ENCODE measurements around the gene WFS1. TPM values are rescaled to one million over a fixed set of nuclear protein-coding genes. Genes with fewer than 3 reads are reported as not detected.

WFS1 gene
- total RNA-seq, 1 donor from 2014 or later, result 97.2 TPM

GRCh38 chr4:6350646-6351045, 81.0 kb downstream of the WFS1 start:
- DNase-seq (ENCODE audit: low spot score), result no peak

- no peak for DNase-seq (ENCODE audit: low spot score)
Observed at GRCh38 chr4:6351246-6352000, 81.8 kb downstream of the WFS1 start.

- DNase-seq (ENCODE audit: low spot score), result no peak
Observed at GRCh38 chr4:6352031-6352692, 82.5 kb downstream of the WFS1 start.

Other genes starting within 250 kb of the WFS1 start
- 0.10 TPM for gene JAKMIP1, start 69.3 kb upstream of the WFS1 start, total RNA-seq
- gene PPP2R2C, start 202.8 kb downstream of the WFS1 start, total RNA-seq, result 1.1 TPM